ENCODE data around the gene ARHGEF16. TPM values are rescaled to one million over a fixed set of nuclear protein-coding genes. Genes with fewer than 3 reads are reported as not detected.

Gene ARHGEF16
- total RNA-seq, 1 experiment from 2014 or later, result 17.2 TPM

- POLR2A ChIA-PET, result interaction anchor here (0.7 kb wide), 1 partner anchor 29 kb away, joined by 3 read pairs; no protein-coding TSS in a partner anchor
- Mint-ChIP-seq H3K36me3 (no peaks in the 10 kb centered on the region), H3K4me1 (peaks cover 3% of the 10 kb centered on the region), H3K4me3 (no peak overlapping the region), H3K27me3 (ENCODE audit: low read depth) (peaks cover 3% of the 10 kb centered on the region; the same call in 1 of the 2 replicates), H3K9me3 (no peaks in the 10 kb centered on the region), H3K27ac (no peak overlapping the region)
- CTCF ChIA-PET, result interaction anchor here (0.9 to 4.7 kb wide), 10 partner anchors 9 to 243 kb away, joined by 3 to 73 read pairs (median 5); no protein-coding TSS in a partner anchor
- no peak for DNase-seq (ENCODE audit: low spot score)
- TF ChIP-seq ATF2 (CRISPR knock-in tag; IDR thresholded peaks at IDR 0.05; ENCODE audit: borderline replicate concordance, low read depth), result no peak
- TF ChIP-seq, protein P1, sequence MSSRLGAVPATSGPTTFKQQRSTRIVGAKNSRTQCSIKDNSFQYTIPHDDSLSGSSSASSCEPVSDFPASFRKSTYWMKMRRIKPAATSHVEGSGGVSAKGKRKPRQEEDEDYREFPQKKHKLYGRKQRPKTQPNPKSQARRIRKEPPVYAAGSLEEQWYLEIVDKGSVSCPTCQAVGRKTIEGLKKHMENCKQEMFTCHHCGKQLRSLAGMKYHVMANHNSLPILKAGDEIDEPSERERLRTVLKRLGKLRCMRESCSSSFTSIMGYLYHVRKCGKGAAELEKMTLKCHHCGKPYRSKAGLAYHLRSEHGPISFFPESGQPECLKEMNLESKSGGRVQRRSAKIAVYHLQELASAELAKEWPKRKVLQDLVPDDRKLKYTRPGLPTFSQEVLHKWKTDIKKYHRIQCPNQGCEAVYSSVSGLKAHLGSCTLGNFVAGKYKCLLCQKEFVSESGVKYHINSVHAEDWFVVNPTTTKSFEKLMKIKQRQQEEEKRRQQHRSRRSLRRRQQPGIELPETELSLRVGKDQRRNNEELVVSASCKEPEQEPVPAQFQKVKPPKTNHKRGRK (CRISPR knock-in tag; IDR thresholded peaks at IDR 0.05; ENCODE audit: borderline replicate concordance), result no peak
- TF ChIP-seq NFE2L1 (CRISPR knock-in tag; IDR thresholded peaks at IDR 0.05), result no peak
- no peak for TF ChIP-seq ATF1 (CRISPR knock-in tag; IDR thresholded peaks at IDR 0.05)
- no peak for TF ChIP-seq FOXK1 (CRISPR knock-in tag; IDR thresholded peaks at IDR 0.05)
- TF ChIP-seq ERG (CRISPR knock-in tag; IDR thresholded peaks at IDR 0.05), result no peak
- TF ChIP-seq PREB (CRISPR knock-in tag; IDR thresholded peaks at IDR 0.05; ENCODE audit: borderline replicate concordance), result no peak
- TF ChIP-seq, protein P2, sequence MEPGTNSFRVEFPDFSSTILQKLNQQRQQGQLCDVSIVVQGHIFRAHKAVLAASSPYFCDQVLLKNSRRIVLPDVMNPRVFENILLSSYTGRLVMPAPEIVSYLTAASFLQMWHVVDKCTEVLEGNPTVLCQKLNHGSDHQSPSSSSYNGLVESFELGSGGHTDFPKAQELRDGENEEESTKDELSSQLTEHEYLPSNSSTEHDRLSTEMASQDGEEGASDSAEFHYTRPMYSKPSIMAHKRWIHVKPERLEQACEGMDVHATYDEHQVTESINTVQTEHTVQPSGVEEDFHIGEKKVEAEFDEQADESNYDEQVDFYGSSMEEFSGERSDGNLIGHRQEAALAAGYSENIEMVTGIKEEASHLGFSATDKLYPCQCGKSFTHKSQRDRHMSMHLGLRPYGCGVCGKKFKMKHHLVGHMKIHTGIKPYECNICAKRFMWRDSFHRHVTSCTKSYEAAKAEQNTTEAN (CRISPR knock-in tag; IDR thresholded peaks at IDR 0.05), result no peak
- no peak for TF ChIP-seq JAZF1 (CRISPR knock-in tag; IDR thresholded peaks at IDR 0.05)
- TF ChIP-seq RELA (CRISPR knock-in tag; IDR thresholded peaks at IDR 0.05; ENCODE audit: borderline replicate concordance), result no peak
- TF ChIP-seq ZNF263 (CRISPR knock-in tag; IDR thresholded peaks at IDR 0.05; ENCODE audit: low read depth), result no peak
- TF ChIP-seq ZNF416 (CRISPR knock-in tag; IDR thresholded peaks at IDR 0.05), result no peak
- TF ChIP-seq ZNF396 (CRISPR knock-in tag; IDR thresholded peaks at IDR 0.05; ENCODE audit: borderline replicate concordance), result no peak
- TF ChIP-seq ZSCAN18 (CRISPR knock-in tag; IDR thresholded peaks at IDR 0.05), result no peak
- no peak for ATAC-seq
Measured at GRCh38 chr1:3481836-3482375, 27.4 kb downstream of the ARHGEF16 start.

DNA sequence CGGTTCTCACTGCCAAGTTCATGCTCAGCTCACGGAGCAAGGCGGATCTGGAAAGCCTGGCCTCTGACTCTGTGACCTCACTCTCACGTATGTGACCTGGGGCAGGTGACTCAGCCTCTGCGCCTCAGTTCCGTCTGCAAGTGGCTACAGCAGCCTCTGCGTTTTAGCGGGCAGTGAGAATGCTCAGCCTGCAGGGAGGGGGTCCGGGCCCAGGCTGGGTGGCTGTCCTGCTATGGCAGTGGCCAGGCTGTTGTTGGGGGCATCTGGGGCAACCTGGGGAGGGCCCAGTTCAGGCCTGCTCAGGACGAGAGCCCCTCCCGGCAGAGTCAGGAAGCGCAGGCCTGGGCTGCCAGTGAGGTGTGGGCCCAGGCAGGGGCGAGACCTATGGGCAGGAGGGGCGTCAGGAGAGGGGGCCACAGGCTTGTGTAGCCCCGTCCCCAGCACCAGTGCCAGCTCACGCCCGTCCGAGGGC lies 27.9 kb downstream of the ARHGEF16 start:
- Mint-ChIP-seq H3K4me1 (peaks cover 3% of the 10 kb centered on the region), H3K27ac (no peak overlapping the region), H3K36me3 (no peaks in the 10 kb centered on the region), H3K4me3 (no peak overlapping the region), H3K9me3 (no peaks in the 10 kb centered on the region), H3K27me3 (ENCODE audit: low read depth) (peaks cover 3% of the 10 kb centered on the region; the same call in 1 of the 2 replicates)
- ChIA-PET POLR2A (interaction anchor here (0.7 kb wide), 1 partner anchor 29 kb away, joined by 3 read pairs; no protein-coding TSS in a partner anchor), CTCF (interaction anchor here (1.2 to 4.7 kb wide), 7 partner anchors 8 to 242 kb away, joined by 3 to 73 read pairs (median 7); no protein-coding TSS in a partner anchor)
- TF ChIP-seq, protein P3, sequence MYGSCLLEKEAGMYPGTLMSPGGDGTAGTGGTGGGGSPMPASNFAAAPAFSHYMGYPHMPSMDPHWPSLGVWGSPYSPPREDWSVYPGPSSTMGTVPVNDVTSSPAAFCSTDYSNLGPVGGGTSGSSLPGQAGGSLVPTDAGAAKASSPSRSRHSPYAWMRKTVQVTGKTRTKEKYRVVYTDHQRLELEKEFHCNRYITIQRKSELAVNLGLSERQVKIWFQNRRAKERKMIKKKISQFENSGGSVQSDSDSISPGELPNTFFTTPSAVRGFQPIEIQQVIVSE (CRISPR knock-in tag; IDR thresholded peaks at IDR 0.05; ENCODE audit: borderline replicate concordance), result no peak
- TF ChIP-seq, protein P4, sequence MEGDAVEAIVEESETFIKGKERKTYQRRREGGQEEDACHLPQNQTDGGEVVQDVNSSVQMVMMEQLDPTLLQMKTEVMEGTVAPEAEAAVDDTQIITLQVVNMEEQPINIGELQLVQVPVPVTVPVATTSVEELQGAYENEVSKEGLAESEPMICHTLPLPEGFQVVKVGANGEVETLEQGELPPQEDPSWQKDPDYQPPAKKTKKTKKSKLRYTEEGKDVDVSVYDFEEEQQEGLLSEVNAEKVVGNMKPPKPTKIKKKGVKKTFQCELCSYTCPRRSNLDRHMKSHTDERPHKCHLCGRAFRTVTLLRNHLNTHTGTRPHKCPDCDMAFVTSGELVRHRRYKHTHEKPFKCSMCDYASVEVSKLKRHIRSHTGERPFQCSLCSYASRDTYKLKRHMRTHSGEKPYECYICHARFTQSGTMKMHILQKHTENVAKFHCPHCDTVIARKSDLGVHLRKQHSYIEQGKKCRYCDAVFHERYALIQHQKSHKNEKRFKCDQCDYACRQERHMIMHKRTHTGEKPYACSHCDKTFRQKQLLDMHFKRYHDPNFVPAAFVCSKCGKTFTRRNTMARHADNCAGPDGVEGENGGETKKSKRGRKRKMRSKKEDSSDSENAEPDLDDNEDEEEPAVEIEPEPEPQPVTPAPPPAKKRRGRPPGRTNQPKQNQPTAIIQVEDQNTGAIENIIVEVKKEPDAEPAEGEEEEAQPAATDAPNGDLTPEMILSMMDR (IDR thresholded peaks at IDR 0.05), result 0 out of 2 replicates have a peak, but pooled peaks have one; percentile 10
- peak; percentile 60 for ATAC-seq
- no peak for DNase-seq (ENCODE audit: low spot score)

Data from WTC11 (cell line).